Stimulated activated CD4-positive, alpha-beta T cell treated with anti-CD3 and anti-CD28 coated beads, TNF-alpha, amount 100 ng/mL, for 4 hours (primary cell): ENCODE measurements around the gene FGF18.
"Not testable (repeated sequence)": the region's sequence is repeated elsewhere in the genome, so short reads cannot be mapped to it uniquely, and the experiment has no call there.

Experiments
- DNase-seq, 3 experiments: peaks; one replicate each; pipeline ENCODE4 v3.0.0-alpha.2; 2020; ENCODE audit warnings: low read depth in 3 of 3

The FGF18 gene

GRCh38 chr5:171496456-171496855 is 77.0 kb downstream of the FGF18 start:
- DNase-seq, result no peak

- DNase-seq, result not testable (repeated sequence)
Observed at GRCh38 chr5:171497494-171497893, 78.0 kb downstream of the FGF18 start.

GRCh38 chr5:171498166-171498565 is 78.7 kb downstream of the FGF18 start:
- DNase-seq, result no peak

GRCh38 chr5:171499611-171500010 is 80.2 kb downstream of the FGF18 start:
- no peak for DNase-seq

GRCh38 chr5:171505473-171506043 is 86.1 kb downstream of the FGF18 start:
- no peak for DNase-seq

GRCh38 chr5:171506951-171507350 is 87.5 kb downstream of the FGF18 start:
- no peak for DNase-seq
